Activated CD4-positive, alpha-beta T cell treated with anti-CD3 and anti-CD28 coated beads for 48 hours (primary cell): ENCODE measurements around the gene NSUN3.

Experiments used
- DNase-seq: peaks from one replicate; pipeline ENCODE4 v3.0.0-alpha.2; 2020

The NSUN3 gene

DNA sequence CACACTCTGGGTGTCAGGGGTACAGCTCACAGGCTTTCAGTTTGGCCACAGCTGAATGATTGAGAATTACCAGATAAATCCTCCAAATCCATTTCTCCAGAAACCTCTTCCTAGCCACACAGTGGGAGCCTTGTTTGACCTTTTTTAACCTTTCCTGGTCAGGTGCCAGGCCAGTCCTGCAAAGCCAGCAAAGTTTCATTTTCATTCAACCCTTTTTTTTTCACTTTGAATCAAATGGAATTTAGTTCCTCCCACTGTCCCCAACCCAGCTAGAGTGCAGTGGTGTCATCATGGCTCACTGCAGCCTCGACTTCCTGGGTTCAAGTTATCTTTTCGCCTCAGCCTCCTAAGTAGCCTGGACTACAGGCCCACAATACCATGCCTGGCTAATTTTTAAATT, 67.8 kb downstream of the NSUN3 start:
- DNase-seq: no peak

DNA sequence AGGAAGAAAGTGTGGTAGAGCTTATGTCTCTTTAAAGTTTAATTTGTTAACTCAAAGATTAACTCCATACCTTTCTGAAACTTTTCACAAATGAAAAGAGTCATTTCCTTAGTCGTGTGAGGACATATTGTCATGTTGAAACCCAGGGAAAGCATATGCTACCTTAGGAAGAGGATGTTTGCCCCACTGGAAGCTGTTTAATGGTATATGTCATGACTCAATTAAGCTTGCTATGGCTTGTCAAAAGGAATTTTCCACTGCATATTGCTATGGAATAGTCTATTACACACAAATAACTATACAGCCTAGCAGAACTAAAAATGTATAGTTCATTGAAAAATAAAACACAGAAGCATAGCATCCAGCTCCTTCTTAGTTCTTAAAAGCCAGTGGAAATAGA, 69.9 kb downstream of the NSUN3 start:
- no peak for DNase-seq

DNA sequence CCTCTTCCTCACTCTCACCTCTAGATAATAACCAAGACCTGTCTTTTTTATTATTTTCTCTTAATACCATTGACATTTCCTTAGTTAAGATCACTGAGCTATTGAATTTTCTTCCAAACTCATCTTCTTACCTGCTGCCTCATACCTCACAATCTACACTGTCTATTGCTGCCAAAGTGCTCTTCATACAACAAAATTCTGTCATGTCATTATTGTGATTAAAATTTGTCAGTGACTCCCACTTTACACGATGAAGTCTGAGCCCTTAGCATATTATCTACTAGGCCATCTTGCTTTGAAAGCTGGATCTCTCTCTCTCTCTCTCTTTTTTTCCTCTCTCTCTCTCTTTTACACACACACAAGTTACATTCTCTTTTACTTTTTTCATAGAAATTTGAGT, 73.3 kb downstream of the NSUN3 start:
- DNase-seq: no peak

DNA sequence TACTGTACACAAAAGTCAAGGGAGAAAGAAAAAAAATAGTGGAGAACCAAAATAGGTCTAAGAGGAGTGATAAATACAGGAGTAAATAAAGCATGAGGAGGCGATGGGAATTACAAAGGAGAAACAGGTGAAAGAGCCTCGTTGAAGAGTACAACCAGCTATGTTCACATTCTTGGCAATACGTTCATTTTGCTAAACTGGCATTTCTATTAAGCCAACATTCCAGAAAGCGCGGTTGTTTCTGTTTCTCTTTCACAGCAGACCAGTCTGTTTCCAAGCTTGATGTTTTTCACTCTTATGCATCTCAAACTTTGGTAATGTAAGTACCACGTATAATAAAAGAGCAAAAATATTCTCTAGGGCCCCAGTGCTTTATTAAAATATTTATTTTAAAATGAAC, 74.5 kb downstream of the NSUN3 start:
- no peak for DNase-seq

DNA sequence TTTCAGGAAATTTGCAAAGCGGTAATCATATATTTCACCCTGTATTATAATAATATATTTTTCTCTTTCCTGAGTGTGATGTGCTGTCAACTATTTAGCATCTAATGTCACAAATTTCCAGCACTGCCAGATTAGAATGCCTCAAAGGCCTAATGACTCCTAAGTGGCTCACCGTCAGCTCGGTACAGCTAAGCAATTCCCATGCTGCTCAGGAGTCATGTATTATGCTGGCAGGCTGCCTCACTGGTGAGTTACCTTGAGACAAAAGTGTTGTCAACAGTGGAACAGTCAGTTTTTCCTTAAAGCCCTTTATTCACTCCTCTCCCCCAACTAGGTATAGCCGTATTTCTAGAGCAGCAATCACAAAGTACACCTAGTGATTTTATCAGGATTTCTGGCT, 83.6 kb downstream of the NSUN3 start:
- DNase-seq: no peak

DNA sequence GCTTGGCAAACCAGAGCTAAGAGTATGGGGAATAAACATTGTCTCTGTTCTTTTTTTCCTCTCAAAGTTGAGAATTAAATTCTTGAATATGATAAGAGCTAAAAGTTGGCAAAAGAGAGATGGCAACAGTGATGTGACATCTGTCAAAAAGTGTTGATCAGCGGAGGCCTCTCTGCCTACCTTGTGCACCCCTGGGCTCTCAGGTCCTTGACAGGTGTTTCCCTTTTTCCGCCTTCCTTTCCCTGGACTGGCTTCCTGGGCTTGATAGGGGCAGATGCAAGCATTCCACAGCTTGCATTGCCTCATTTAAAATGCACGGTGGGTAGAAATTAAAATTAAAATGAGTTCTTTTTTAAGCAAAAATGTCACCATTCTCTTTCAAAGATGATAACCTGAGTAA, 84.2 kb downstream of the NSUN3 start:
- no peak for DNase-seq

DNA sequence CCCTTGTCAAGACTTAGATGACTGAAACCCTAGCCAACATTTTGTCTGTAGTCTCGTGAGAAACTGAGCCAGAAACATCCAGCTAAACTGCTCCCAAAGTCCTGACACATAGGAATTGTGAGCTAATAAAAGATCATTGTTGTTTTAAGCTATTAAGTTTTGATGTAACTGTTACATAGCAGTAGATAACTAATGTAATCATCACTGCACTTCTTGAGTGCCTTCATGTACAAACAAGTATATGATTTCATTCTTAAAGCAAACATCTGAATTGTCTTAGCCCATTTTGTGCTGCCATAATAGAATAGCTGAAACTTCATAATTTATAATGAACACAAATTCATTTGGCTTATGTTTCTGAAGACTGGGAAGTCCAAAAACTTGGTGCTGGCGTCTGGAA, 87.3 kb downstream of the NSUN3 start:
- DNase-seq: no peak

DNA sequence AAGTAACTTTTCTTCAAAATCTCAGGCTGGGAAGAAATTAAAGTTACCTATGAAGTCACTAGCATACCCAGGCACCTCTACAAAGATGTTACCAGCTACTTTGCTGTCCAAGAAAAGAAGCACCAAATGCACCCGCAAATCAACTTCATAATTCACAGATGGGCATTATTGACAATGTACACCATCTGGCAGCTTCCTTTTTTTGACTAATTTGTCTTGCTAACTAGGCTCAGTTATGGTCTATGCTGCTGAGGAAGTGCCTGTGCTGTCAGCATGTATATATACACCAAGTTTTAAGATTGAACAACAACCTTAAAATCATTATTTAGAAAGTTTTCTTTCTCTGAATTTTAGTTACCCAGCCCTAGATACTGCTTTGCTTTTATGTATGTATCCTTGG, 93.8 kb downstream of the NSUN3 start:
- DNase-seq: no peak

DNA sequence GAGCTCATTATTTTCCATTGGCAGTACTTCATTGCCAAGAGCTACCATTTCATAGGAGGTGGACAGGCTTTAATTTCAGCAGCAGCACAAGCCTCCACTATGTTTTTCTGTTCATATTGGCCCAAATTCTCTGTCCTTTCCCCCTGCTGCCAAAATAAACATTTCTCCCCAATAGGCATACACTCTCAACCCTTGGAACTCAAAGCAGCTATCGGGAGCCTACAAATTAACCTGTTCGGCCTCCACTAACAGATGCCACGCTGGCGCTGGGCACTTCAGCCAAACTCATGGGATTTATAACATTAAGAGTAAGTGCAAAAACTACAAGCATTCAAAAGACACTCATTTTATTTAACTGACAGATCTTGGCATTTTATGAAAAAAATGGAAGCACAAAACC, 95.7 kb downstream of the NSUN3 start:
- DNase-seq: no peak

DNA sequence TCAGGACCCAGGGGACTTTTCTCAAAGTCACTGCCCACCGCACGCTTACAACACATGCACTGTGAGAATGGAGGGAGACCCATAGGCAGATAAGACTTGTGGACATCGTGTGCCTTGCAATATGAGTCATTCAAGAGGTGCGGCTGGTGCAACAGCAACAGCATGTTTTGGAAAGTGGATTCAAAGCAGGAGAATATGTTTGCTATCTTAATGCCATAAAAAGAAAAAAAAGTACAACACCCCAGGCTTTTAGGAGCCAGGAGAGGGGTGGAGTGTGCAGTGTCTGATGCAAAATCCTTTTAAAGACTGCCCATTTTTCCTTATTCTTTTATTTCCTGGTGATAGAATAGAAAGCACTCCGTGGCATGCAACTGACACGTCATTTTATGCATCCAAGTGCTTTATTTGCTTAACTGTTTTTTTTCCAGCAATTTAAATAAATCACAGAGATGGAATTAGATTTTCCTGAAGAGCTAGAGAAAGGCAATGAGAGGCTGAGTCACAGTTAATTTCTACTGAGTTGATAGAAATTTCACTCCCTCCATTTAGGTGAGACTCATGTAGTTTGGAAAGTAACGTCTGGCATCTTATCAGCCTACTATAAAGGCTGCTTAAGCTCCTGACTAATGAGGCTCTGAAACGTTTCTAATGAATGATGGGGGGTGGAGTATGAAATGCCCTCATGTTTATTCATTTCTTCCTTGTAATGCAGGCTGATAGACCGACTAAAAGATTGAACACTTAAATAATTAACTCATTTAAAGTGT, 96.4 kb downstream of the NSUN3 start:
- DNase-seq: no peak

DNA sequence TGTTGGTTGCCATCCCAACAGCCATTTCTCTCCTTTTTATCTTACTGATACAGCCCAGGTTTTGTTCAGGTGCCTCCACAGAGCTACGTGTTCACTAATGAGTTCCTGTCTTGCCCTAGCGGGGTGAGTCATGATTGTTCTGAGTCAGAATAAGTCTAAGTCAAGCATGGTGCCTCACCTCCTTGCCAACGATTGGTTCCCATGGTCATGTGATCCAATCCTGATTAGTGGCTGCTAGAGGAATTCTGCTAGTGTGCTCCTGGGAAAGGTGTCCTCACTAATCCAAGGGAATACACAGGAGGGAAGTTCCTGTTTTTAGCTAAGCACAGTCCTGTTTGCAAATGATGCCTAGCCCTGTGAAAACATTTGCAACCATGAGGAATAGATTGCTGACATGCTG, 99.8 kb downstream of the NSUN3 start:
- DNase-seq: peak; percentile 29

DNA sequence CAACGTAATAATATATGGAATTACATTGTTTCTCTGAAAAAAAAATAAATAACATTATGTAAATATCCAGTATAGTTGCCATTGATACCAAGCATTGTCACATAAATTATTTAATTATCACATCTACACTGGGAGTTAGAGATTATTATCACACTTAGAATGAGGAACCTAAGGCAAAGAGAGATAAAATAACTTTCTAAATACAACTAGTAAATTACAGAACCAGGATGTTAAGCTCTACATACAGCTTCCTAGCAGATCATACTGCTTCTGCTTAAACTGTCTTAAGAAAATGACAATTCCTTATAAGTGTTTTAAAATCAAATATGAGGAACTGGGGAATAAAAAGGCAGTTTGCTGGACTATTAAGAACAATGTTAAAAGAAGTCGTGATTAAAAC, 104.5 kb downstream of the NSUN3 start:
- DNase-seq: no peak

DNA sequence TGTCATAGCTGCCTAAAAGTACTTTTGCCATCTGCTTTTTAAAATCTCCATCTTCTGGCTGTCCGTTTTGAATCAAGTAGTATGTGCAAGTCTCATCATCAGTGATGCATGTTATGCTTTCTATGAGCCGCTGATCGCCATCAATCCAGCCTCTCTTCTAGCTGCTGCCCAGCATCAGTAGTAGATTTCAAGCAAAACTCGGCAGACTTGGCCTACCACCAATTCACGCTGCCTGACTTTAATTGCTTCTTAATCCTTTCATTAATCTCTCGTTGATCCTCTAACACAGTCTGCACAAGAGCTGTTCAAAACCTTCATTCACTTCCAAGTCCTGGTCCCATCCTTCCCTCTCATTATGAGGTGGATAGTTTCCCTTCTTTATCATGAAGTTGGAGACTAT, 104.9 kb downstream of the NSUN3 start:
- no peak for DNase-seq

DNA sequence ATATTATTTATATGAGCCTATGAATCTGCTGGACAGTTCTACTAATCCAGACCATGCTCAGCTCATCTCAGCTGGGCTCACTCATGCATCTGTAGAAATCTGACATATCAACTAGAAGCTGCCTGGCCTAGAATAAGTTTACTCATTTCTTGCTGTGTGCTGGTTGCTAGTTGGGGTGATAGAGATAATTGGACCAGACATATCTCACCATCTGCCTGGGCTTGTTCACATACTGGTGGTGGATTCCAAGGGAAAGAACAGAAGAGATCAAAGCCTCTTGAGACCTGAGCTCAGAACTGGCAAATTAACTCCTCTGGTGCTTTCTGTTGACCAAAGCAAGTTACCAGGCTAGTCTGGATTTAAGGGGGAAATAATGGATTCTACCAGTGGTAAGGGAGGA, 109.1 kb downstream of the NSUN3 start:
- no peak for DNase-seq

DNA sequence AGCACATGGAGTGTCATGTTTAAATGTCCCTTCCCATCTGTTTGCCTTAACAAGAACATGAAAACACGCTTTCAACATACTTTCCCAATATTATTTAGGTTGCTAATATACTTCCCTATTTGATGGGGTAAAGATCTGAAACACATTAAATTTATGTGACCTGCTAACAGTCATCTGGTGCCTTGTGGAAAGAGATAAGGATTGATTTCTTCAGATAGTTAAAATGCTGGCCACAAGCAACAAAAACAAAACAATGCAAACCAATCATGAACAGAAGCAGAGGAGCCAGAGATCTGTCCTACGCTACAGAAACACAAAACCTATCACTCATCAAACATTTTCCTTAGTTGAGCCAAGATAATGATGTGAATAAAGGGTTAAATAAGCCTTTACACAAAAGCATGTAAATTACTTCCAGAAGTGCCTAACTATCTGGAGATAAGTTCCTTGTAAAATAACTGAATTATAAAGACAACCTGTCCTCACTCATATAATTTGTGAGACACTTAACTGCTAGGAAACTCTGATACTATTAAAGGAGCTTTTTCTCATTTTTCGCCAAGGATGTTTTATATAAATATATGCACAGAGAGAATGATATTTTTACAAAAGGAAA, 109.9 kb downstream of the NSUN3 start:
- DNase-seq: no peak

DNA sequence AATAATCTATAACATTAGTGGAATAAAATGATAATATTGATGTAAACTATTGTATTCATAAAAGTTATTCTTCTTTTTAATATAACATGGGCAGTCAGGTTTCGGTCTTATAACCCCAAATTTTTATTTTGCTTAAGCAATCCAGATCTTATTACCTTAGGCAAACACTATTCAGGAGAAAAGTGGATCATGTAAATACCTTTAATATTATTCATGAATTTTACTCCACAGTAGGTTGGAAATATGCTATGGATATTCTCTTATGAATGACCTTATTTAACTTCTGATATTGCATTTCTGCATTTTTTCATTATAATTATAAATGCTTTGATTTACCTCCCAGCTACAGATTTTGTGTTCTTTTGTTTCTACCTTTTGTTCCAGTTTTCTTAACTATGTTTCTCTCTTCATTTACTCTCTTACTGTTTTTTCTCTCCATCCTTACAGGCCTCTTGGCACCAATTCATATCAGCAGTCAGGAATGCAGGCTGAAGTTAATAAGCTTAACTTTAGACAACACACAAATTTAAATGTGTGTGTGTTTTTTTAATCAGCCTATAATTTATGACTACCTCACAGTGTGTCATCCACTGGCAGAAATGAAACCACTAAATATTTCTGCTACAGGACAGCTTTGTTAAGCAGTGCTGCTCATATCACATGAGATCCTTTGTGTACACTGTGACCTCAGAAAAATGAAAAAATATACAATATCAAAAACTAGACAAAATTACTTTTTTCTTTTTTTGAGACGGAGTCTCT, 111.0 kb downstream of the NSUN3 start:
- DNase-seq: no peak

DNA sequence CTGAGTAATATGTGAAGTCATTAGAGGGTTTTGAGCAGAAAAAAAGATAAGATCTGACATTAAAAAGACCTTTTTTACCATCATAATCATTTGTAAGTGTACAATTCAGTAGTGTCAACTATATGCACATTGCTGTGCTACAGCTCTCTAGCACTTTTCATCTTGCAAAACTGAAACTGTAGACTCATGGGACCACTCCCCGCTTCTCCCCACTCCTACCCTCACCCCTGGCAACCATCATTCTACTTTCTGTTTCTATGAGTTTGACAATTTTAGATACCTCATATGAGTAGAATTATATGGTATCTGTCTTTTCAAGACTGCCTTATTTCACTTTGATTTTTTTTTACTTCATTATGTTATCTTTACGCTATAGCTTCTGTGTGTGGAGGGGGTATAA, 112.8 kb downstream of the NSUN3 start:
- DNase-seq: no peak

DNA sequence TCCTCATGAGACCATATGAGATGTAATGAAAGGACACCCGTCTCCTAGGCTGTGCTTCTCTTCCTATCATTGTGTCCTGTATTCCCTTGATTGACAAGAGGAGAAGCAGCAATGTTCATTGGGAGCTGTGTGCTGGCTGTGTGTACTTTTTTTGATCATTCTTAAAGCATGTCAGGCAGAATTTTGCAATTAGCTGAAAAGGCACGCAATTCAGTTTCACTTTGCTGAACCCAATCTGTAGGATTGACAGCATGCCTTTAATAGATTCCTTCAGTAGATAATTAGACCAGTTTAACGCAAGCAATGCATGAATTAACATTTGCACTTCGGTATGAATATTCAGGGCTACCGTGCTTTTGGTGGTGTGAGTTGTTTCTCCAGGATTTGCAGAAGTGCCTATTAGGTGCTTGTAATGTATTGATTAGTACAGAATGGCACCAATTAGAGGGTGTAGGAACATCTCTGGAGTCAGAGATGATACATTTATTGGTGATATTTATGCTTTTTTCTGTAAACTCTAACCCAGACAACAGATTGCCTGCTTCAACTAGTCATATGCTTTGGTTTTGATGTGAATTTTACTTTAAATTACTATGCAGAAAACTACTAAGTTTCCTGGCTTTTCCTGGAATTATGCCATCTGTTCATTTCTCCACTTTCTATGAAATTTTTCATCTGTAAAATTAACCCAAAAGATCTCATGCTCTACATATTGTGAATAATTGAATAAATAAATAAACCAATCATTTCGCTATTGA, 114.3 kb downstream of the NSUN3 start:
- DNase-seq: no peak
